ENCODE results near the gene VAMP1. TPM values are rescaled to one million over a fixed set of nuclear protein-coding genes. Genes with fewer than 3 reads are reported as not detected.
A peak's percentile ranks its signal among the peaks of the same experiment; 100 is the strongest.
"Not testable (repeated sequence)": the region's sequence is repeated elsewhere in the genome, so short reads cannot be mapped to it uniquely, and the experiment has no call there.

VAMP1 gene
- polyA plus RNA-seq, 3 donors from 2014 or later = 7.8 to 9.7 (median 8.4) TPM

GRCh38 chr12:6435961-6436715 lies 34.3 kb downstream of the VAMP1 start:
- no peak for DNase-seq
- Mint-ChIP-seq H3K27me3 (ENCODE audit: low read depth in 3 of 3) (peaks cover 1 to 3% (median 3%) of the 10 kb centered on the region in 3 donors), H3K4me3 (no peak overlapping the region), H3K27ac (no peak overlapping the region), H3K9me3 (no peaks in the 10 kb centered on the region), H3K4me1 (peaks cover 3 to 13% of the 10 kb centered on the region in 2 donors), H3K36me3 (no peaks in the 10 kb centered on the region)

DNA sequence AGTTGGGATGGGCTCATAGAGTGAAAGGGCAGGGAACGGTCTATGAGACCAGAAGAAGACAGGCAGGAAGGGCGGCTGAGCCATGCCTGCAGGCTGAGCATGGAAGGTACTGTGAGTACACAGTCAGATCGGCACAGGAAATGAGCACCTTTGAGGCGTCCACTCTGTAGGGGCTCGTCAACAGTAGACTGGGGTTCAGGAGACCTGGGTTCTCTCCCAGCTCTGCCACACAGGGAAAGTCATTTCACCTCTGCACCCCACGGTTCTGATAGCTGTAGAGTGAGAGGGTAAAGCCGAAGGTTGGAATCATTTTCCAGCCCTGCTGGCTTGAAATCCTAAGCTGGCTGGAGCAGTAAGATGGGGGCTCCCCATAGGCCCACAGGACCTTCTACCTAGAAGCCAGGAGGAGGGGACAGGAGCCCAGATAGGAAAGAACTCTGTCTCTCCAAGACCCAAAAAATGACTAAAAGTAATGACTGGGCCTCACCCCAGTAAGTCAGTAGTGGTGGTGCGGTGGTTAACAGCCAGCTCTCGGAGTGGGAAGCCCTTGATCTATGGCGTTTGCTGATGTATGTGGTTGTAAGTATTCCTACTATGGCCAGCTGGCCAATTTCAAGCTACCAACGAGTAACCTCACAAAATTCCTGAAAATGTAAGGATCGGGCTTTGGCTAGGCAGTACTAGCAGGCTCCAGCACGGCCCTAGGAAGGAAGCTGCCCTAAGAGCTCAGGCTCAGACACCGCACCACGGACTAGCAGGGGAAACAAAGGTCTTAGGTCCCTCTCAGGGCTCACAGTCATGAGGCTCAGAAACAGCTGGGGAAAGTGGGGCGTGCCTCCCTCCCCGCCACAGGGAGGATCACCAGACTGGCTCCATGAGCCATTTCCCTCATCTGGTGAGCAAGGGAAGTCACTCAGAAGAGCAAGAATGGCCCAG lies 36.0 kb downstream of the VAMP1 start:
- no peak overlapping the region for H3K27ac Mint-ChIP-seq
- H3K27me3 Mint-ChIP-seq (ENCODE audit: low read depth in 3 of 3) = peaks cover 1 to 7% (median 3%) of the 10 kb centered on the region in 3 donors
- no peak for DNase-seq
- H3K9me3 Mint-ChIP-seq = no peaks in the 10 kb centered on the region
- H3K4me3 Mint-ChIP-seq = no peak overlapping the region
- H3K4me1 Mint-ChIP-seq = peaks cover 12 to 18% of the 10 kb centered on the region in 2 donors
- no peaks in the 10 kb centered on the region for H3K36me3 Mint-ChIP-seq

DNA sequence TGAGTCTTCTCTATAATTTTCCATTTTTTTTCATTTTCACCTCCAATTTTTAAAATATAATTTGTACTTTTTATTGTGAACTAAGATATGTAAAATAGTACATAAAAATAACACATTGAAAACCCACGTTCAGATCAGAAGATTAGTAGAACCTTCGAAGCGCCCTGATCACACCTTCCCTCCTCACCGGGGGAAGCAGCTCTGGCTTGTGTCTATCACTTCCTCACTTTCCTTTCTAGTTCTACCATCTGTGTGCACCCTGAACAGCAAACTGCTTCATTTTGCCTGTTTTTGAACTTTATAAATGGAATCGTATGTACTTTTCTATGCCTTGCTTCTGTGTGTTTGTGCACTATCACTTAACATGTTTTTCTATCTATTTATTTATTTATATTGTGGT lies 37.5 kb downstream of the VAMP1 start:
- peaks cover 12 to 18% of the 10 kb centered on the region in 2 donors for H3K4me1 Mint-ChIP-seq
- DNase-seq = no peak
- no peak overlapping the region for H3K27ac Mint-ChIP-seq
- no peaks in the 10 kb centered on the region for H3K9me3 Mint-ChIP-seq
- no peak overlapping the region for H3K4me3 Mint-ChIP-seq
- H3K36me3 Mint-ChIP-seq = no peaks in the 10 kb centered on the region
- peaks cover 1 to 7% (median 3%) of the 10 kb centered on the region in 3 donors for H3K27me3 Mint-ChIP-seq (ENCODE audit: low read depth in 3 of 3)

DNA sequence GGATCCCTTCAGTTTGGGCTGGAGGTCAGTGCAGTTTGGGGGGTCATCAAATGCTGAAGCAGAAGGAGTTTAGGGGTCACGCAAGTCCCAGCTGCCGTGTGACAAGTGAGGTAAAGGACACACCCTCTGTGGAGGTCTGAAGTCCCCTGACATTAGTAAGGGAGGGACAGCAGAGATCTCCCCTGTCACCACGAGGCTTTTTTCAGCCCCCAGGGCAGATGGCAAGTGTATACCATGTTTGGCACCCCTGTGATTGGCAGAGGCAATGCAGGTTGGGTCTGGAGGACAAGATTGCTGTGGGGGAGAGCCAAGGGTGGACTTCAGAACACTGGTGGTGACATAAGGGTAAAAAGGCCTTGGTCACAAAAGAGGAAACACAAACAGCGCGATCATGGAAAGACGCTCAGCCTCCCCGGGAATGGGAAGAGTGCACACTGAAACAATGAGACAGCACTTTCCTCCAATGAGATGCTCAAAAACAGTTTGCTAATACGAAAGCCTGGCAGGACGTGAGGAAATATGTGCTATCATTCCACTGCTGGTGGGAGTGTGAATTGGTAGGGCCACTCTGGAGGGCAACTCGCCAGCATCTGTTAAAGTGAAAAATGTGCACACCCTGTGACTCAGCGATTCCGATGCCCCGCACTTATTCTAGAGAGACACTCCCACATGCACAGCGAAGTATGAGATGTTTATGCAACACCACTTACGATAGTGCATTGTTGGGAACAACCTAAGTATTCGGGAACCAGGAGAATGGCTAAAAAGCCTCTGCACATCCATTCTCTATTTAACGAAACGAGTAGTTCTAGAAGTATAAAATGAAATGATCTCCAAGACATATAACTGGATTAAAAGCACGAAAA lies 40.1 kb downstream of the VAMP1 start:
- H3K36me3 Mint-ChIP-seq = no peaks in the 10 kb centered on the region
- DNase-seq = no peak
- peak overlapping the region in 1 of 5 donors; percentile 57 for H3K4me3 Mint-ChIP-seq
- H3K4me1 Mint-ChIP-seq = peaks cover 28 to 33% of the 10 kb centered on the region in 2 donors
- H3K27ac Mint-ChIP-seq = peak overlapping the region in 1 of 6 donors; percentile 57
- no peaks in the 10 kb centered on the region for H3K9me3 Mint-ChIP-seq
- peaks cover 3 to 9% (median 6%) of the 10 kb centered on the region in 3 donors for H3K27me3 Mint-ChIP-seq (ENCODE audit: low read depth in 3 of 3)

GRCh38 chr12:6428326-6428725 lies 42.2 kb downstream of the VAMP1 start:
- Mint-ChIP-seq H3K27ac (no peak overlapping the region), H3K4me1 (peaks cover 31 to 40% of the 10 kb centered on the region in 2 donors), H3K36me3 (no peaks in the 10 kb centered on the region), H3K4me3 (no peak overlapping the region), H3K9me3 (no peaks in the 10 kb centered on the region), H3K27me3 (ENCODE audit: low read depth in 3 of 3) (peaks cover 5 to 9% (median 6%) of the 10 kb centered on the region in 3 donors)
- DNase-seq = no peak

DNA sequence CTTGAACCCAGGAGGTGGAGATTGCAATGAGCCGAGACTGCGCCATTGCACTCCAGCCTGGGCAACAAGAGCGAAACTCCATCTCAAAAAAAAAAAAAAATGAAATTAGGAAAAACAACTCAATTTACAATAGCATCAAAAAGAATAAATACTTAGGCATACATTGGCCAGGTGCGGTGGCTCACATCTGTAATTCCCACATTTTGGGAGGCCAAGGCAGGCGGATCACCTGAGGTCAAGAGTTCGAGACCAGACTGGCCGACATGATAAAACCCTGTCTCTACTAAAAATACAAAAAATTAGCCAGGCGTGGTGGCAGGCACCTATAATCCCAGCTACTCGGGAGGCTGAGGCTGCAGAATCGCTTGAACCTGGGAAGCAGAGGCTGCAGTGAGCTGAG lies 42.7 kb downstream of the VAMP1 start:
- not testable (repeated sequence) for DNase-seq; H3K9me3 Mint-ChIP-seq; H3K4me3 Mint-ChIP-seq; H3K36me3 Mint-ChIP-seq; H3K27me3 Mint-ChIP-seq (ENCODE audit: low read depth in 3 of 3)
- Mint-ChIP-seq H3K27ac (peak overlapping the region in 1 of 6 donors; percentile 82), H3K4me1 (peaks cover 33 to 37% of the 10 kb centered on the region in 2 donors)

- Mint-ChIP-seq H3K9me3 (no peaks in the 10 kb centered on the region), H3K27ac (peak overlapping the region; percentile 51 to 92 (median 82)), H3K4me3 (peak overlapping the region in 4 of 5 donors; percentile 4 to 44 (median 15)), H3K27me3 (ENCODE audit: low read depth in 3 of 3) (peaks cover 3 to 7% (median 5%) of the 10 kb centered on the region in 3 donors), H3K4me1 (peaks cover 31 to 35% of the 10 kb centered on the region in 2 donors), H3K36me3 (no peaks in the 10 kb centered on the region)
- peak; percentile 39 to 53 (median 50) for DNase-seq
These were observed 43.4 kb downstream of the VAMP1 start for GRCh38 chr12:6426882-6427671.

DNA sequence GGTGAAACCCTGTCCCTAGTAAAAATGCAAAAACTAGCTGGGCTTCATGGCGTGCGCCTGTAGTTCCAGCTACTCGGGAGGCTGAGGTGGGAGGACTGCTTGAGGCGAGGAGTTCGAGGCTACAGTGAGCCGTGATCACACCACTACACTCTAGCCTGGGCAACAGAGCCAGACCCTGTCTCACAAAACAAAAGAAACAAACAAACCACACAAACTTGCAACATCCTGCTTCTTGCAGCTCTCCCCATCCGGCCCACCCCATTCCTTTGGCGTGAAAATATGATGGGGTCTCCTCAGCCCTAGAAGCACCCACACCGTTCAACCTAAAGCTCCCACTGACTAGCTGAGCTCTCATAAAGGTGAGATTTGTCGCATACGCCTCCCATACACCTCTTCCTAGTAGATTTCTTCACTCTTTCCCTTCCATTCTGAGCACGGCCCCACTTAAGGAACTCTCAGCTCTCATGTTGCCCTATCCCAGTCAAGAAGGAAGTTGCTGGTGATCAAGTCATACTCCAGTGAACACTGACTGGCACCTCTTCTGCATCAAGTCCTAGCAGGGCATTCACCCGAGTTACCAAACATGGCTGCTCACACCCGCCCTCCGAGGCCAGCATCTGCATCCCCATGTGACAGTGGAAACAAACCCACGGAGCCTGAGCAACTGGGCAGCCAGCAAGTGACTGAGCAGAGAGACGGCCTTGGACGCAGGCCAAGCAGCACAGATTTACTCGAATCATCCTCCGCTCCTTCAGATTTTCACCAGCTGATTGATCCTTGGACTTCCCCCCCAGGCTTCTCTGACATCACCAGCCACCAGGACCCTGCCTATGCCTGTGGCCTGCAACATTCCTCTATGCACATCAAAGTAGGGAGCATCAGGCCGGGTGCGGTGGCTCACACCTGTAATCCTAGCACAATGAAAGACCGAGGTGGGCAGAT lies 44.6 kb downstream of the VAMP1 start:
- H3K36me3 Mint-ChIP-seq = no peaks in the 10 kb centered on the region
- no peak for DNase-seq
- no peaks in the 10 kb centered on the region for H3K9me3 Mint-ChIP-seq
- peaks cover 3 to 7% (median 5%) of the 10 kb centered on the region in 3 donors for H3K27me3 Mint-ChIP-seq (ENCODE audit: low read depth in 3 of 3)
- H3K27ac Mint-ChIP-seq = peak overlapping the region in 5 of 6 donors; percentile 35 to 82 (median 70)
- H3K4me1 Mint-ChIP-seq = peaks cover 31 to 34% of the 10 kb centered on the region in 2 donors
- H3K4me3 Mint-ChIP-seq = peak overlapping the region in 1 of 5 donors; percentile 22

- no peak overlapping the region for H3K27ac Mint-ChIP-seq
- H3K27me3 Mint-ChIP-seq (ENCODE audit: low read depth in 3 of 3) = peaks cover 2 to 5% (median 3%) of the 10 kb centered on the region in 3 donors
- no peak for DNase-seq
- H3K36me3 Mint-ChIP-seq = no peaks in the 10 kb centered on the region
- H3K4me1 Mint-ChIP-seq = peaks cover 23 to 24% of the 10 kb centered on the region in 2 donors
- no peak overlapping the region for H3K4me3 Mint-ChIP-seq
- no peaks in the 10 kb centered on the region for H3K9me3 Mint-ChIP-seq
These were observed 45.6 kb downstream of the VAMP1 start for GRCh38 chr12:6424866-6425265.

DNA sequence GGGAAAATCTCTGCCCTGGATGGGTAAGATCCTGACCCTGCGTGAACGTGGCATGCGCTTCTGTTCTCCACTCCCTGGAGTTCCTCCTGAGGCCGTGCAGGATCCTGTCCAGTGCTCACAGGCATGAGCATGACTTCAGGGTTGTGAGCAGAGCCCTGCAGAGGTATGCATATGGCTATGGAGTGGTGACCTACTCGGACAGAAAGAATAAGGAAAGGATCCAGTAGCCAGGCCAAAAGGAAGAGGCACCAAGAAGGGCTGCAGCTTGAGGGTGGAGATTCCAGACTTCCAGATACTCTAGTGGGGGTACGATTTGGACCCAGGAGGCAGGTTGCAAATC lies 46.5 kb downstream of the VAMP1 start:
- Mint-ChIP-seq H3K27me3 (ENCODE audit: low read depth in 3 of 3) (peaks cover 2 to 5% (median 3%) of the 10 kb centered on the region in 3 donors), H3K4me1 (peaks cover 23 to 24% of the 10 kb centered on the region in 2 donors), H3K27ac (peak overlapping the region in 2 of 6 donors; percentile 32 to 53), H3K4me3 (no peak overlapping the region), H3K36me3 (no peaks in the 10 kb centered on the region), H3K9me3 (no peaks in the 10 kb centered on the region)
- no peak for DNase-seq

DNA sequence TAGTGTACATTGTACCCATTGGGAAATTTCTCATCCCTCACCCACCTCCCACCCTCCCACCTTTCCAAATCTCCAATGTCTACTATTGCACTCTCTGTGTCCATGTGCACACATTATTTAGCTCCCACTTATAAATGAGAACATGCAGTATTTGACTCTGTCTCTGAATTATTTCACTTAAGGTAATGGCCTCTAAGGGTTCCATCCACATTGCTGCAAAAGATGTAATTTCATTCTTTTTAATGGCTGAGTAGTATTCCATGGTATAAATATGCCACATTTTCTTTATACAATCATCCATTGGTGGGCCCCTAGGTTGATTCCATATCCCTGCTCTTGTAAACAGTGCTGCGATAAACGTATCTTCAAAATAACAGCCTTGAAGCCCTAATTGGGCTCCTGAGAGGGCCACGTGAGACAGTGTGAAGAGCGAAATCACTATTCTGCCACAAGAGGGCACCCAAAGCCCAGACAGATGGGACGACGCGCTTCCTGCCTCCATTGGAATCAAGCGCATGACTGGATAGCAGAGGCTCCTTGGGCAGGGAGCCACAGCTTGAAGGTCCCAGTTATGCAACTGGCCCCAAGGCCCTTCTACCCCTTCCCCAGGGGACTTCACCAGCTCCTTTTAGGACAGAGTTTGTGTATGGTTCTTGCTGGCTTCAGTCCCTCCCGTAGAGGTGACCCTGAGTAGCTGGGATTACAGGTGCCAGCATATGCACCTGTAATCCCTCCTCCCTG lies 47.0 kb downstream of the VAMP1 start:
- peak overlapping the region in 2 of 5 donors; percentile 9 to 51 for H3K4me3 Mint-ChIP-seq
- no peaks in the 10 kb centered on the region for H3K36me3 Mint-ChIP-seq
- H3K4me1 Mint-ChIP-seq = peaks cover 23 to 24% of the 10 kb centered on the region in 2 donors
- peak; percentile 79 to 85 (median 83) for DNase-seq
- peaks cover 2 to 5% (median 3%) of the 10 kb centered on the region in 3 donors for H3K27me3 Mint-ChIP-seq (ENCODE audit: low read depth in 3 of 3)
- no peaks in the 10 kb centered on the region for H3K9me3 Mint-ChIP-seq
- H3K27ac Mint-ChIP-seq = peak overlapping the region in 5 of 6 donors; percentile 18 to 65 (median 41)

Data from immature natural killer cell (primary cell).